SK-MEL-5 (cell line): ENCODE measurements around the gene TMEM203. TPM values are rescaled to one million over a fixed set of nuclear protein-coding genes. Genes with fewer than 3 reads are reported as not detected.

Source experiments
- DNase-seq: peaks from one replicate; pipeline ENCODE4 v3.0.0-alpha.2; 2016; ENCODE audit warnings: low read depth, low spot score
- in situ Hi-C: cut with HindIII; loops from 2 replicates; pipeline ENCODE4 v1.10.0; 2016; ENCODE audit warnings: low sequenced_read_pairs, high pct_unique_total_duplicates, low pct_unique_long_range_greater_than_20kb
- total RNA-seq: library from RNA; depleted of rRNA; stranded (reverse); fragments of >200 nt; shearing (Covaris generic); gene quantifications from 2 replicates; pipeline ENCODE4 v1.2.3, GENCODE V29; 2014

The TMEM203 gene
- total RNA-seq, 1 experiment from 2014 or later: 38.3 TPM

GRCh38 chr9:137178939-137179630 is 26.4 kb downstream of the TMEM203 start:
- no peak for DNase-seq
- in situ Hi-C loops: no loop called here

GRCh38 chr9:137178201-137178938 is 27.1 kb downstream of the TMEM203 start:
- in situ Hi-C loops: no loop called here
- no peak for DNase-seq

- DNase-seq: peak; percentile 78
- in situ Hi-C loops: no loop called here
Measured at GRCh38 chr9:137176302-137177182, 28.9 kb downstream of the TMEM203 start.

- in situ Hi-C loops: no loop called here
- DNase-seq: no peak
Measured at GRCh38 chr9:137175345-137175961, 30.0 kb downstream of the TMEM203 start.

GRCh38 chr9:137174722-137175293 is 30.6 kb downstream of the TMEM203 start:
- no peak for DNase-seq

GRCh38 chr9:137173796-137174664 is 31.4 kb downstream of the TMEM203 start:
- no peak for DNase-seq
- in situ Hi-C loops: no loop called here

More at GRCh38 chr9:137174722-137175293, 30.6 kb downstream of the TMEM203 start:
- in situ Hi-C loops: no loop called here

- no peak for DNase-seq
- in situ Hi-C loops: no loop called here
Measured at GRCh38 chr9:137172901-137173795, 32.3 kb downstream of the TMEM203 start.

- in situ Hi-C loops: no loop called here
- no peak for DNase-seq
Measured at GRCh38 chr9:137171149-137171900, 34.1 kb downstream of the TMEM203 start.

GRCh38 chr9:137170486-137171148 is 34.8 kb downstream of the TMEM203 start:
- in situ Hi-C loops: no loop called here
- no peak for DNase-seq

- in situ Hi-C loops: no loop called here
Measured at GRCh38 chr9:137169896-137170358, 35.5 kb downstream of the TMEM203 start, which contains the start of gene LRRC26. Gene LRRC26 (minus strand): TSS chr9:137170051. CDS start chr9:137169943, 108 bp downstream.

GRCh38 chr9:137168904-137169856 is 36.3 kb downstream of the TMEM203 start:
- in situ Hi-C loops: no loop called here
- peak; percentile 30 for DNase-seq

More at GRCh38 chr9:137169896-137170358, 35.5 kb downstream of the TMEM203 start, which contains the start of gene LRRC26:
- no peak for DNase-seq

- DNase-seq: peak; percentile 18
- in situ Hi-C loops: no loop called here
Measured at GRCh38 chr9:137168573-137168903, 36.9 kb downstream of the TMEM203 start.

GRCh38 chr9:137167747-137168572 is 37.5 kb downstream of the TMEM203 start:
- peak; percentile 22 for DNase-seq
- in situ Hi-C loops: no loop called here
